GM12878 (cell line): ENCODE results near the gene PDZD2. TPM values are rescaled to one million over a fixed set of nuclear protein-coding genes. Genes with fewer than 3 reads are reported as not detected.

ENCODE experiments used
- ATAC-seq: fragments of 200-7000 bp; cut with Tn5 transposase; 3 replicates; pipeline ENCODE4 v1.9.1; 2020; ENCODE audit warnings: mild to moderate bottlenecking, moderate library complexity
- BruUV-seq: library from RNA; stranded (reverse); fragments of 400-500 nt; replicated peaks from 2 replicates; lab custom pipeline; 2021; lab: Mats Ljungman, UMichigan
- CTCF ChIA-PET: fragments of 300-600 bp; sonication (Branson Sonifier 250); formaldehyde crosslinking; extraction: SDS; loops from one replicate; lab custom pipeline; 2021; ENCODE audit warnings: inconsistent platforms; lab: Yijun Ruan, JAX
- POLR2A ChIA-PET: fragments of 350-600 bp; formaldehyde crosslinking; extraction: SDS; loops from one replicate; lab custom pipeline; 2021; ENCODE audit warnings: inconsistent platforms; lab: Charles Lee
- RAD21 ChIA-PET: fragments of 300-600 bp; sonication (Branson Sonifier 250); formaldehyde crosslinking; loops from one replicate; lab custom pipeline; 2023; ENCODE audit warnings: antibody characterized with exemption; ENCODE audit not compliant: unreplicated experiment; lab: Charles Lee
- SMC1A ChIA-PET: fragments of 300-600 bp; sonication (Branson Sonifier 250); formaldehyde crosslinking; loops from one replicate; lab custom pipeline; 2023; ENCODE audit not compliant: unreplicated experiment, uncharacterized antibody; lab: Charles Lee
- DNase-seq: peaks from one replicate; pipeline ENCODE4 v3.0.0-alpha.2; 2011; ENCODE audit warnings: low read depth, low spot score
- FAIRE-seq: peaks from 3 replicates; lab custom pipeline; 2011; peaks lifted over from hg19 to GRCh38; lab: Jason Lieb, UNC
- H2AFZ ChIP-seq: 2 replicates; pipeline ENCODE4 v1.6.0; 2011; ENCODE audit warnings: low read depth, low read length, control low read depth; ENCODE audit not compliant: control insufficient read depth
- H3K27ac ChIP-seq: 2 replicates; pipeline ENCODE4 v1.5.1; 2011; ENCODE audit warnings: control low read depth; ENCODE audit not compliant: control insufficient read depth, insufficient read depth
- H3K27me3 ChIP-seq, 2 experiments: replicated peaks in 1 of 2; 2 replicates each; pipeline versions ENCODE4 v1.6.0 to v1.6.1; 2011; ENCODE audit warnings: low read length in 1 of 2; ENCODE audit not compliant: control insufficient read depth in 2 of 2, insufficient read depth in 2 of 2
- H3K36me3 ChIP-seq, 2 experiments: 2 replicates each; pipeline ENCODE4 v1.5.1; 2011; ENCODE audit warnings: low read length in 1 of 2; ENCODE audit not compliant: control insufficient read depth in 2 of 2, insufficient read depth in 2 of 2
- H3K4me1 ChIP-seq: 2 replicates; pipeline ENCODE4 v1.6.1; 2011; ENCODE audit warnings: mild to moderate bottlenecking, low read length, moderate library complexity, mixed read lengths; ENCODE audit not compliant: control insufficient read depth, insufficient read depth
- H3K4me2 ChIP-seq: 2 replicates; pipeline ENCODE4 v1.6.0; 2011; ENCODE audit warnings: control low read depth; ENCODE audit not compliant: control insufficient read depth, insufficient read depth
- H3K4me3 ChIP-seq: fragments of 200-600 bp; sonication (generic); 2 replicates; pipeline ENCODE4 v1.5.1; 2016
- H3K79me2 ChIP-seq: 2 replicates; pipeline ENCODE4 v1.6.0; 2011; ENCODE audit warnings: low read length; ENCODE audit not compliant: control insufficient read depth, insufficient read depth
- H3K9ac ChIP-seq: 2 replicates; pipeline ENCODE4 v1.8.0; 2011; ENCODE audit warnings: low read length, control low read depth, mixed read lengths; ENCODE audit not compliant: control insufficient read depth, insufficient read depth
- H3K9me3 ChIP-seq: replicated peaks from 3 replicates; pipeline ENCODE4 v1.5.1; 2011; ENCODE audit warnings: mild to moderate bottlenecking, low read length; ENCODE audit not compliant: control insufficient read depth, insufficient read depth
- H4K20me1 ChIP-seq: 2 replicates; pipeline ENCODE4 v1.6.0; 2011; ENCODE audit not compliant: control insufficient read depth, insufficient read depth
- BACH1 ChIP-seq: fragments of 450-650 bp; IDR thresholded peaks from 2 replicates; pipeline ENCODE4 v1.6.1; 2017; ENCODE audit warnings: mild to moderate bottlenecking, borderline replicate concordance
- CHD2 ChIP-seq: IDR thresholded peaks from 2 replicates; pipeline ENCODE4 v1.6.1; 2011; ENCODE audit warnings: low read depth, low read length, improper control_type of control experiment, borderline replicate concordance
- E2F4 ChIP-seq: IDR thresholded peaks from 2 replicates; pipeline ENCODE4 v1.6.1; 2012; ENCODE audit warnings: low read depth, low read length, improper control_type of control experiment
- GABPA ChIP-seq: IDR thresholded peaks from 2 replicates; pipeline ENCODE4 v1.6.1; 2014; ENCODE audit warnings: antibody characterized with exemption, low read depth, mild to moderate bottlenecking, inconsistent platforms
- HDAC2 ChIP-seq: fragments of 200-600 bp; sonication (generic); IDR thresholded peaks from 2 replicates; pipeline ENCODE4 v1.6.1; 2017
- HDGF ChIP-seq: fragments of 450-650 bp; IDR thresholded peaks from 2 replicates; pipeline ENCODE4 v1.6.1; 2016; ENCODE audit warnings: antibody characterized with exemption
- MTA2 ChIP-seq: fragments of 450-650 bp; IDR thresholded peaks from 2 replicates; pipeline ENCODE4 v1.6.1; 2016; ENCODE audit warnings: low read depth, mild to moderate bottlenecking, moderate library complexity
- NFYB ChIP-seq: IDR thresholded peaks from 2 replicates; pipeline ENCODE4 v1.6.1; 2011; ENCODE audit warnings: low read depth, mild to moderate bottlenecking, low read length, improper control_type of control experiment, moderate library complexity; ENCODE audit not compliant: insufficient read depth
- RAD21 ChIP-seq: IDR thresholded peaks from 2 replicates; pipeline ENCODE4 v1.6.1; 2011; ENCODE audit warnings: mild to moderate bottlenecking, low read depth, low read length, moderate library complexity; ENCODE audit not compliant: insufficient read depth
- RAD51 ChIP-seq: fragments of 450-650 bp; IDR thresholded peaks from 2 replicates; pipeline ENCODE4 v1.6.1; 2016; ENCODE audit warnings: moderate library complexity, mild to moderate bottlenecking, inconsistent platforms
- SPI1 ChIP-seq: IDR thresholded peaks from 2 replicates; pipeline ENCODE4 v1.6.1; 2011; ENCODE audit warnings: low read depth, mild to moderate bottlenecking, low read length, moderate library complexity, borderline replicate concordance; ENCODE audit not compliant: insufficient read depth
- USF2 ChIP-seq: IDR thresholded peaks from 2 replicates; pipeline ENCODE4 v1.6.1; 2011; ENCODE audit warnings: low read depth, low read length, improper control_type of control experiment, borderline replicate concordance
- WGBS: methylation state at CpG from one replicate; pipeline ENCODE4 v1.1.6; 2016; ENCODE audit warnings: low lambda C conversion rate; ENCODE audit not compliant: insufficient replicate concordance, insufficient coverage; ENCODE audit errors: missing lambda C conversion rate; 5-methylcytosine and 5-hydroxymethylcytosine counted together
- in situ Hi-C: fragments of 300-500 bp; cut with MboI; formaldehyde crosslinking; loops from 9 replicates; pipeline ENCODE4 v1.14.3; 2018; ENCODE audit warnings: mixed read lengths
- intact Hi-C: fragments of 100-400 bp; cut with micrococcal nuclease; formaldehyde crosslinking; loops from one replicate; pipeline ENCODE4 v1.14.2; 2022; ENCODE audit not compliant: unreplicated experiment
- polyA plus RNA-seq, 11 experiments: library from polyadenylated mRNA; depleted of rRNA in 4 of 11; unstranded in 6 of 11; stranded (reverse) in 5 of 11; fragments of >200 nt; fragmentation: Nextera tagmentation in 4 of 11; fragmentation: Illumina TruSeq in 1 of 11; extraction: Ambion mirVana in 4 of 11; extraction: Trizol in 1 of 11; gene quantifications; 1 replicate in 1 of 11; 2 replicates in 10 of 11; pipeline versions ENCODE4 v1.2.1 to v1.2.3, GENCODE V29; 2011 to 2016; ENCODE audit warnings: inconsistent platforms in 2 of 11, missing spikeins in 2 of 11, low read depth in 1 of 11
- total RNA-seq, 4 experiments: library from RNA; depleted of rRNA in 3 of 4; stranded (reverse); fragments of >200 nt in 3 of 4; fragmentation: Illumina TruSeq in 1 of 4; extraction: Trizol in 1 of 4; gene quantifications; 2 replicates each; pipeline versions ENCODE4 v1.2.1 to v1.2.3, GENCODE V29; 2013 to 2021

PDZD2 gene
- total and polyA plus RNA-seq, 10 of the 15 experiments (the other 5 are each of a cell fraction or from before 2014, with no cell fraction given): 0.01 to 0.58 (median 0.29) TPM; not detected in 3

- H3K79me2 ChIP-seq: no peaks in the 10 kb centered on the region
- no peak for TF ChIP-seq MTA2
- no peak for TF ChIP-seq HDAC2
- no peak for TF ChIP-seq USF2
- no peak for TF ChIP-seq E2F4
- TF ChIP-seq RAD21: no peak
- no peak for TF ChIP-seq GABPA
- no peak for TF ChIP-seq HDGF
- TF ChIP-seq NFYB: no peak
- TF ChIP-seq SPI1: no peak
- TF ChIP-seq CHD2: no peak
- no peak for TF ChIP-seq RAD51
- TF ChIP-seq BACH1: no peak
- ATAC-seq (no peak), FAIRE-seq (no peak), DNase-seq (no peak)
- POLR2A ChIA-PET: no interaction called here
- RAD21 ChIA-PET: no interaction called here
- no peaks in the 10 kb centered on the region for H3K4me1 ChIP-seq
- H4K20me1 ChIP-seq: no peaks in the 10 kb centered on the region
- no peak overlapping the region for H3K27ac ChIP-seq
- no peaks in the 10 kb centered on the region for H3K36me3 ChIP-seq
- in situ Hi-C loops: no loop called here
- H3K9me3 ChIP-seq: no peaks in the 10 kb centered on the region
- H3K9ac ChIP-seq: no peak overlapping the region
- H3K27me3 ChIP-seq: no peaks in the 10 kb centered on the region; a peak in 1 of 4 replicates
- SMC1A ChIA-PET: interaction anchor here (0.7 kb wide), 1 partner anchor 75 kb away, joined by 3 read pairs; no protein-coding TSS in a partner anchor
- no peak overlapping the region for H3K4me3 ChIP-seq
- 43% methylated on average over 11 of the region's 11 CpGs for WGBS
- intact Hi-C loops: no loop called here
- BruUV-seq: no TSS peak
- H2AFZ ChIP-seq: no peak overlapping the region
- no peak overlapping the region for H3K4me2 ChIP-seq
- CTCF ChIA-PET: no interaction called here
Measured at GRCh38 chr5:31626604-31627234, 12.2 kb upstream of the PDZD2 start.
